OCI-LY1 (cell line): ENCODE data around the gene KCTD16.

Experiments used
- H2AFZ ChIP-seq: fragments of 200-600 bp; sonication (generic), shearing (Covaris generic); 2 replicates; pipeline ENCODE4 v1.6.0; 2014; ENCODE audit warnings: antibody characterized with exemption, mild to moderate bottlenecking, low read length
- H3F3A ChIP-seq: fragments of 200-600 bp; sonication (generic), shearing (Covaris generic); 2 replicates; pipeline ENCODE4 v1.6.0; 2014; ENCODE audit warnings: mild to moderate bottlenecking, antibody characterized with exemption, low read length, moderate library complexity; ENCODE audit not compliant: insufficient read depth
- H3K27ac ChIP-seq: fragments of 200-600 bp; sonication (generic); 2 replicates; pipeline ENCODE4 v1.5.1; 2014; ENCODE audit warnings: low read length, mixed run types, mild to moderate bottlenecking, low read depth; ENCODE audit not compliant: poor library complexity, severe bottlenecking
- H3K27me3 ChIP-seq: fragments of 200-600 bp; sonication (generic); 2 replicates; pipeline ENCODE4 v1.6.0; 2014; ENCODE audit warnings: antibody characterized with exemption, mild to moderate bottlenecking, low read length, moderate library complexity; ENCODE audit not compliant: insufficient read depth
- H3K36me3 ChIP-seq: fragments of 200-600 bp; sonication (generic); 2 replicates; pipeline ENCODE4 v1.6.1; 2014; ENCODE audit warnings: mild to moderate bottlenecking, antibody characterized with exemption, low read length, moderate library complexity, mixed read lengths; ENCODE audit not compliant: insufficient read depth
- H3K4me1 ChIP-seq: fragments of 200-600 bp; sonication (generic); 2 replicates; pipeline ENCODE4 v1.5.1; 2014; ENCODE audit warnings: mild to moderate bottlenecking, low read length, moderate library complexity; ENCODE audit not compliant: insufficient read depth, severe bottlenecking
- H3K4me2 ChIP-seq: fragments of 200-600 bp; sonication (generic), shearing (Covaris generic); 2 replicates; pipeline ENCODE4 v1.6.1; 2014; ENCODE audit warnings: low read length
- H3K4me3 ChIP-seq: fragments of 200-600 bp; sonication (generic); 2 replicates; pipeline ENCODE4 v1.5.1; 2014; ENCODE audit warnings: low read length, low read depth, mild to moderate bottlenecking, mixed read lengths; ENCODE audit not compliant: poor library complexity, severe bottlenecking
- H3K79me2 ChIP-seq: fragments of 200-600 bp; shearing (Covaris generic); 2 replicates; pipeline ENCODE4 v1.6.1; 2016; ENCODE audit warnings: mixed run types, low read length, mixed read lengths; ENCODE audit not compliant: insufficient read depth
- H3K9ac ChIP-seq: fragments of 200-600 bp; sonication (generic), shearing (Covaris generic); 2 replicates; pipeline ENCODE4 v1.6.1; 2014; ENCODE audit warnings: mild to moderate bottlenecking, low read length, mixed read lengths
- H3K9me2 ChIP-seq: fragments of 200-600 bp; sonication (generic), shearing (Covaris generic); 2 replicates; pipeline ENCODE4 v1.6.1; 2014; ENCODE audit warnings: low read depth, mild to moderate bottlenecking, low read length, mixed read lengths
- H3K9me3 ChIP-seq: fragments of 200-600 bp; shearing (Covaris generic); 2 replicates; pipeline ENCODE4 v1.6.1; 2014; ENCODE audit warnings: low read length, mixed read lengths
- H4K20me1 ChIP-seq: fragments of 200-600 bp; sonication (generic), shearing (Covaris generic); 2 replicates; pipeline ENCODE4 v1.6.0; 2016; ENCODE audit warnings: mild to moderate bottlenecking, low read length; ENCODE audit not compliant: insufficient read depth
- CTCF ChIP-seq: fragments of 200-600 bp; sonication (generic), shearing (Covaris generic); IDR thresholded peaks from 2 replicates; pipeline ENCODE4 v1.5.1; 2017; ENCODE audit warnings: mild to moderate bottlenecking, antibody characterized with exemption, low read length, moderate library complexity, mixed read lengths
- EZH2 ChIP-seq: fragments of 200-600 bp; sonication (generic), shearing (Covaris generic); IDR thresholded peaks from 2 replicates; pipeline ENCODE4 v1.8.0; 2017; ENCODE audit warnings: borderline replicate concordance, mixed run types, mild to moderate bottlenecking, antibody characterized with exemption, low read length, moderate library complexity, mixed read lengths

KCTD16 gene

GRCh38 chr5:144292029-144292428, 121.4 kb downstream of the KCTD16 start:
- Histone ChIP-seq H3K27ac (no peak overlapping the region), H3K4me2 (no peak overlapping the region), H3K79me2 (no peaks in the 10 kb centered on the region), H3K9me3 (no peaks in the 10 kb centered on the region), H4K20me1 (no peaks in the 10 kb centered on the region), H3F3A (no peaks in the 10 kb centered on the region), H3K36me3 (no peaks in the 10 kb centered on the region), H3K9me2 (no peaks in the 10 kb centered on the region), H3K9ac (no peak overlapping the region), H3K4me1 (no peaks in the 10 kb centered on the region), H3K27me3 (no peaks in the 10 kb centered on the region), H3K4me3 (no peak overlapping the region), H2AFZ (no peak overlapping the region)
- no peak for TF ChIP-seq CTCF
- TF ChIP-seq EZH2: no peak

- H2AFZ ChIP-seq: no peak overlapping the region
- no peaks in the 10 kb centered on the region for H3K4me1 ChIP-seq
- no peak overlapping the region for H3K4me3 ChIP-seq
- no peak overlapping the region for H3K4me2 ChIP-seq
- H3K79me2 ChIP-seq: no peaks in the 10 kb centered on the region
- TF ChIP-seq CTCF (no peak), EZH2 (no peak)
- no peak overlapping the region for H3K27ac ChIP-seq
- no peaks in the 10 kb centered on the region for H3K9me2 ChIP-seq
- H3K27me3 ChIP-seq: no peaks in the 10 kb centered on the region
- no peaks in the 10 kb centered on the region for H3K36me3 ChIP-seq
- no peaks in the 10 kb centered on the region for H3F3A ChIP-seq
- no peaks in the 10 kb centered on the region for H3K9me3 ChIP-seq
- H3K9ac ChIP-seq: no peak overlapping the region
- no peaks in the 10 kb centered on the region for H4K20me1 ChIP-seq
Observed at GRCh38 chr5:144295284-144295683, 124.6 kb downstream of the KCTD16 start.

GRCh38 chr5:144297081-144297480, 126.4 kb downstream of the KCTD16 start:
- Histone ChIP-seq H3K9ac (no peak overlapping the region), H2AFZ (no peak overlapping the region), H3K27ac (no peak overlapping the region), H3F3A (no peaks in the 10 kb centered on the region), H3K27me3 (no peaks in the 10 kb centered on the region), H3K9me3 (no peaks in the 10 kb centered on the region), H3K9me2 (no peaks in the 10 kb centered on the region), H3K79me2 (no peaks in the 10 kb centered on the region), H3K4me3 (no peak overlapping the region), H3K36me3 (no peaks in the 10 kb centered on the region), H3K4me1 (no peaks in the 10 kb centered on the region), H3K4me2 (no peak overlapping the region), H4K20me1 (no peaks in the 10 kb centered on the region)
- no peak for TF ChIP-seq EZH2
- no peak for TF ChIP-seq CTCF
